T-helper 9 cell (primary cell): ENCODE results near the gene NCAPD3.
A peak's percentile ranks its signal among the peaks of the same experiment; 100 is the strongest.
"Not testable (repeated sequence)": the region's sequence is repeated elsewhere in the genome, so short reads cannot be mapped to it uniquely, and the experiment has no call there.

ENCODE experiments used
- DNase-seq: peaks from one replicate; pipeline ENCODE4 v3.0.0-alpha.2; 2020
- total RNA-seq, 2 donors: gene quantifications; one replicate each; lab custom pipeline; 2026; lab: John Stamatoyannopoulos, UW

The NCAPD3 gene, protein sequence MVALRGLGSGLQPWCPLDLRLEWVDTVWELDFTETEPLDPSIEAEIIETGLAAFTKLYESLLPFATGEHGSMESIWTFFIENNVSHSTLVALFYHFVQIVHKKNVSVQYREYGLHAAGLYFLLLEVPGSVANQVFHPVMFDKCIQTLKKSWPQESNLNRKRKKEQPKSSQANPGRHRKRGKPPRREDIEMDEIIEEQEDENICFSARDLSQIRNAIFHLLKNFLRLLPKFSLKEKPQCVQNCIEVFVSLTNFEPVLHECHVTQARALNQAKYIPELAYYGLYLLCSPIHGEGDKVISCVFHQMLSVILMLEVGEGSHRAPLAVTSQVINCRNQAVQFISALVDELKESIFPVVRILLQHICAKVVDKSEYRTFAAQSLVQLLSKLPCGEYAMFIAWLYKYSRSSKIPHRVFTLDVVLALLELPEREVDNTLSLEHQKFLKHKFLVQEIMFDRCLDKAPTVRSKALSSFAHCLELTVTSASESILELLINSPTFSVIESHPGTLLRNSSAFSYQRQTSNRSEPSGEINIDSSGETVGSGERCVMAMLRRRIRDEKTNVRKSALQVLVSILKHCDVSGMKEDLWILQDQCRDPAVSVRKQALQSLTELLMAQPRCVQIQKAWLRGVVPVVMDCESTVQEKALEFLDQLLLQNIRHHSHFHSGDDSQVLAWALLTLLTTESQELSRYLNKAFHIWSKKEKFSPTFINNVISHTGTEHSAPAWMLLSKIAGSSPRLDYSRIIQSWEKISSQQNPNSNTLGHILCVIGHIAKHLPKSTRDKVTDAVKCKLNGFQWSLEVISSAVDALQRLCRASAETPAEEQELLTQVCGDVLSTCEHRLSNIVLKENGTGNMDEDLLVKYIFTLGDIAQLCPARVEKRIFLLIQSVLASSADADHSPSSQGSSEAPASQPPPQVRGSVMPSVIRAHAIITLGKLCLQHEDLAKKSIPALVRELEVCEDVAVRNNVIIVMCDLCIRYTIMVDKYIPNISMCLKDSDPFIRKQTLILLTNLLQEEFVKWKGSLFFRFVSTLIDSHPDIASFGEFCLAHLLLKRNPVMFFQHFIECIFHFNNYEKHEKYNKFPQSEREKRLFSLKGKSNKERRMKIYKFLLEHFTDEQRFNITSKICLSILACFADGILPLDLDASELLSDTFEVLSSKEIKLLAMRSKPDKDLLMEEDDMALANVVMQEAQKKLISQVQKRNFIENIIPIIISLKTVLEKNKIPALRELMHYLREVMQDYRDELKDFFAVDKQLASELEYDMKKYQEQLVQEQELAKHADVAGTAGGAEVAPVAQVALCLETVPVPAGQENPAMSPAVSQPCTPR (N-terminal part only)
- total RNA-seq, result 44.6 to 60.0 reads per million in 2 donors

DNA sequence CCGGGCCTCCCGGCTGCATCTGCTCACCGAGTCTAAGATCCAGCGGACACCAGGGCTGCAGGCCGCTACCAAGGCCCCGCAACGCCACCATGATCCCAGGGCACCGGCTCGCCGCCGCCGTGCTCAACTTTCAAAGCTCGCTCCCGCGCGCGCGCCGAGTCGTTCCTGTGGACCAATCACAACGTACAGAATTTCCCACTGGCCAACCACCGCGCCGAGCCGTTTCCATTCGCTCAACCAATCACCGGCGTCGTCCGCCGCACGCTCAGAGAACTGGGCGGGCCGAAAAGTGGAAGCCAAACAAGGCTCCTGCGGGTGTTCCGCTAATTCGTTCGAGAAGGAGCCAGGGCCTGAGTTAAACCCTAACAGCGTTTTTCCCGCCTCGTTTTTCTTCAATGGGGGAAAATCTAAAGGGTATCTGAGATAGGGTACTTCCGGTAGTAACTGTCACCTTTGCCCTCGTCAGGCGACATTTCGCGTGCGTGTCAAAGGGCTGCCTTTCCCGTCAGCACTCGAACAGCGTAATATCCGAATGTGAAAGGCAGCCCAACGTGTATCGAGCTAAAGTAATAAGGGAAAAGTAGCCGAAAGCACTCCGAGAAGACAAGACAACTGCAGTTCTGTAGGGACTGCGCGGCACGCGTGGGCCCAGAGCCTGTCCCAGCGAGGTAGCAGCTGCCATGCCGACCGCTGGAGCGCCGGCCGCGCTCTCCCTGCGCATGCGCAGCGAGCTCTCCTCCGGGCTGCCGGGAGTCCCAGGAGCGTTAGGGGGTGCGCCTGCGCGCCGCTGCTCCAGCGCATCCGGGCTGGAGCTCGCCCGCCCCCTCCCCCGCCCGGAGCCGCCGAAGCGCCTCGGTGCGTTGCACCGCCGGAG is at the start of gene NCAPD3, which contains the start of gene VPS26B:
Gene NCAPD3, minus strand, starts transcription at position 132 of the 874 bp plus-strand sequence. Its CDS starts 41 bp downstream, at position 91.
Gene VPS26B, plus strand, starts transcription at position 836 of the 874 bp plus-strand sequence. CDS start 452 bp downstream, outside the sequence.
- DNase-seq, result peak; percentile 94

DNA sequence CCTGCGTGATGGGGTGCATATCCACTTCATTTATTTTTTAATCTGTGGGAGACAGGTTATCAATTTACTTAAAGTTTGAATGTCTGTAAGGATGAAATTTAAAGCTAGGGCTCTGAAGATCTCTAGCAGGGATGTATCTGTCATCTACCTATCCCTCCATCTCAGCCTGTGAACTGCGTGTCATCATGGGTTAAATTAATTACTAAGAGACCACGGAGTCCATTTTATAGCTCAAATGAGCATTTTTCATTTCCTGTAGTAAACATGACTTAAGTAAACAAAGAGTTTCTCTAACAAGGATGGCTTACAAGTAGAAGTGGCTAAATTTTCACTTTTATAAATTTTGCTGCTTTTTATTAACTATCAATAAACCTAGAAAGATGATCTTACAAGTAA is 49.5 kb upstream of the NCAPD3 start:
- DNase-seq, result no peak

DNA sequence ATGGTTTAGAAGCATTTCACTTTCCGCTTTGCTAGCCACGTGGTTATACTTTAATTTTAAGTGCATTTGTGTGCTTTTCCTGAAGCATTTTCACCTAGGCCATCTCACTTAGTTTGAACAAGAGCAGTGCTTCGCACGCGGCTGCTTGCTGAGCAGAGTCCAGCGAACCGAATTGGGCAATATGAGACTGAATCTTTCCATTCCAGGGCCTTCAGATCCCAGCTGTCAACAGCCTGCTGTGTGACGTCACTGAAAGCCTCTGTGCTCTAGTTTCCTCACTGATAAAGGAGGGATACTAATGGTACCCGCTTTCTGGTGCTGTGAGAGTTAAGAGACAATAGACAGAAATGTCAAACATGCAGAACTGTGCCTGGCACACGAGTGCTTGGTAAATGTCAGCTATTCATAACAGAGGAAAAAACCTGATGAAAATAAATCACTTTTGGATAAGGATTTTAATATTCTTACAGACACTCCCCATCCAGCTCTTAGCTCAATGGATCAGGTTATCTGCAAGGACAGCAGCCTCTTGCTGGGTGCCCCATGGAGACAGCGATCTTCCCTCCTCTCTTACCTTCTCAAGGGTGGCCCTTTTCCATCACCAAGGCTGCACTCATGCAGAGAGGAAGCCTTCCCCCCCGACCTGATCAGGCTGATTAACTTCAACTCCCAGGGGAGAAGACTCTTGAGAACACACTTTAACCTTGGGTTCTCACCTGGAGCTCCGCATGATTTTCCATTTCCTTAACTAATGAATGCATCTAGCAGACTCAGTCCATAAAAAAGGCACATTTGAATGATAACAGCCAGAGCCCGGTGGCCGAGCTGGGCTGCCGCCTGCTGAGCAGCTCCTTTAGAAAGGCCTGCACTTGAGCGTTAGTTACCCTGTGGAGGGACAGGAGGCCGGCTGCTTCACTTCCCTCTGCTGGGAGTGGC is 48.9 kb upstream of the NCAPD3 start:
- DNase-seq, result no peak

DNA sequence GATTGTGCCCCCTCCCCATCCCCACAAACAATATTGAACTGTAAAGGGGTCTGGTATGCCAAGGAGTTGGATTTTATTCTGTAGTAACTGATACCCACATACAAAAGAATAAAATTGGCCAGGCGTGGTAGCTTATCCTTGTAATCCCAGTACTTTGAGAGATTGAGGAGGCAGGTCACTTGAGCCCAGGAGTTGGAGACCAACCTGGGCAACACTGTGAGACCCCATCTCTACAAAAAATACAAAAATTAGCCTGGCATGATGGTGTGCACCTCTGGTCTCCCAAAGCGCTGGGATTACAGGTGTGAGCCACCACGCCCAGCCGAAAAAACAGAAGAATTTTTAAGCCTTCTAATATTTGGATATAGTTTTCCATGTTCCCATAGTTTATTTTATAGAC is 48.2 kb upstream of the NCAPD3 start:
- DNase-seq, result no peak

DNA sequence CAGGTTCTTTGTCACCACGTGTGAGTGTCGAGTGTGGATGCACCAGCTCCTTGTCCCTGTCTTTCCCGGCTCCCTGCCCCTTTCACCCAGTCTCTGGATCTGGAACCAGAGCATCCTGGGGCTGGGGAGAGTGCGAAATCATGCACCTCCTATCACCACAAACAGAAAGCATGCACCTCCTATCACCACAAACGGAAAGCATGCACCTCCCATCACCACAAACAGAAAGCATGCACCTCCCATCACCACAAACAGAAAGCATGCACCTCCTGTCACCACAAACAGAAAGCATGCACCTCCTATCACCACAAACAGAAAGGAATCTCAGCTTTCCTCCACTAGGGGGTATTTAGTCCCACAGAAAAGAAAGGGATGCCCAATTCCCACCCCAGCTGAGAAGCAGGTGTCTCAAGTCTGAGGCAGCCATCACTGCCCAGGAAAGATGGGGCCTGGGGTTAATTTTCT is 46.5 kb upstream of the NCAPD3 start:
- DNase-seq, result no peak

DNA sequence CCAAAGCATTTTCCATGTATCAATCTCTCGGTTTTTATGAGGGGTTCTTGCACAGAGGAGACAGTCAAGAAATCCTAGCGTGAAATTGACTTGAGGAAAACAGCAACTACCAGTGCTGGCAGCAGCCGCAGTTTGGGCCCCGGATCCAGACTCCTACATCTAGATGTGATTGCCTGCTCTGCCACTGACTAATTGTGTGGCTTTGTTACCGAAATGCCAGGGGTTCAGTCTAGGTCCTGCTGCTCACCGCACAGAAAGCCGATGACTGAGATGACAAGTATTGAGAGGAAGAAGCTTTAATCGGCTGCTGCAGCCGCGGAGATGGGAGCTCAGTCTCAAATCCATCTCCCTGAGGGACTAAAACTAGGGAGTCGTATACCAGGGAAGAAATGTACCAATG is 44.2 kb upstream of the NCAPD3 start:
- DNase-seq, result no peak

DNA sequence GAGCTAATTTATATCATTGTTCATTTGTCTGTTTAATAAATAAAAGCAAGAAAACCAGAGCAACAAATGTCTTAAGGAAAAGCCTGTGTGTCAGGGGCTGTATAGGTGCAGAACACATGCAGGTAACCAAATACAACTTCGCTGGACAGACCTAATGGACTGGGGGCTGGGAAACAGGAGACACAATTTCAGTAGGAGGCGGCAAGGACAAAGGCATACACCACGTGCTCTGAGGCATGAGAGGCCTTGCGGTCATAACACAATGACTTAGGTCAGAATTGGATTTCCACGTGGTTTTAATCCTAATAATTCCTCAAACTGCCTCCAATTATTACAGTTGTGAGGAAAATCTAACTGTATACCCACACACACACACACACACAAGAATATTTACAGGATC is 43.7 kb upstream of the NCAPD3 start:
- no peak for DNase-seq

DNA sequence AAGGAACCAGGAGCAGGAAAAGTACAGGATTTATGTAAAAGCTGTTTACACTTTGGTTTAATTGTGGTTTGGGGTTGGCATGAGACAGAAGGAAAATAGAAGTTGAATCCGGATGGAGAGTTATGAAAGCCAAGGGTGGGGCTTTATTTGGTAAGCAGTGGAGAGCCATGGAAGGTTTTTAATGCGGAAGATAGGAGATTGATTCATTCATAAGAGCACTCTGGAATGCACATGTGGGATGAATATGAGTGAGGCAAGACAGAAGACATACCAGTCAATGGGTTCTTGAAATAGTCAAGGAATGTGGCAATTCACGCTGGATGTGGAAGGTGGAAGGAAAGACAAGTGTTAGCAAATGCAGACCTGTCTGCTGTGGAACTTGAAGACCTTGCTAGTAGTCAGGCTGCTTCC is 43.1 kb upstream of the NCAPD3 start:
- DNase-seq, result no peak

DNA sequence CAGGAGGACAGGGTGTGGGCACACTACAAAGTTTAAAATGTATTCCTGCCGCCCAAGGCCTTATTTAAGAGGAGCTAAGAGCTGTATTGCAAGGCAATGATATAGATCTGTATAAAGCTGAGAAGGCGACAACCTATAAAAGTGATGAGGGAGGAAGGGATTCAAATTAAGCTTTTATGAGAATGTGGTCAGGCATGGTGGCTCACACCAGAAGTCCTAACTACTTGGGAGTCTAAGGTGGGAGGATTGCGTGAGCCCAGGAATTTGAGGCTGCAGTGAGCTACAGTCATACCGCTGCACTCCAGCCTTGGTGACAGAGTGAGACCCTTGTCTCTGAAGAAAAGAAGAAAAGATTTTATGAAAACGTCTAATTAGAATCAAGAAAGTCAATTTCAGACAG is 42.7 kb upstream of the NCAPD3 start:
- DNase-seq, result no peak

DNA sequence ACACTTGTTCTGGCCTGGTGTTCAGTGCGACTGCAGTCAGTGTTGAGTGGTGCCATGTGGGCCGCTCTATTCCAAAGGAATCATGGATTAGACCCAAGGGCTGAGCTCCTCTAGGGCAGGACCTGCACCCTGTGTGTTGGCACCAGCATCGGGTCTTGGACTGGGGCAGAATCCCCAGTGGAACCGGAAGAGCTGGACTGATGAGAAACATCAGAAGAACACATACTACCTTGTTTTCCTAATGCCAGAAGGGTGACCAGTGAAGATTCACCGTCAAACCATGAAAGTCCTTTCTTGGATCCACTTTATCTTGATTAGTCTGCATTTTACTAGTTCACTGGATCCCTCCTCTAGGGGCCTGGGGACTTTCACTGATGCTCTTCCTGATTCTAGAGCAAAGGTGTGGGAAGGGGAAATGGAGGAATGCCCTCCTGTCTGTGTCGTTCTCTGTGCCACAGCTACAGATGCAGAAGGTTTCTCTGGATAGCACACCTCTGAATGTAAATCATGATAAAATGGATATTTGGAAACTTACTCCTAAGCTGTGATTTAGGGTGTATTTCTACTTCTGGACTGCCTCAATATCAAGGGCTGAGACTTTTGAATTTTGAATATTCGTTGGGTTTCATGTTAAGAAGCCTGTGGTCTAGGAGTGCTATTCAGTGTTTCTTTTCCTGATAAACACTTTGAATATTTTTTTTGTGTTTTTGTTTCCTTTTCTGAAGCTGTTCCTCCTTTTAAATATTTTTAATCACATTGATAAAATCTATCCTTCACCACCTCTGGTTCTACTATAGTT is 41.4 kb upstream of the NCAPD3 start:
- no peak for DNase-seq

DNA sequence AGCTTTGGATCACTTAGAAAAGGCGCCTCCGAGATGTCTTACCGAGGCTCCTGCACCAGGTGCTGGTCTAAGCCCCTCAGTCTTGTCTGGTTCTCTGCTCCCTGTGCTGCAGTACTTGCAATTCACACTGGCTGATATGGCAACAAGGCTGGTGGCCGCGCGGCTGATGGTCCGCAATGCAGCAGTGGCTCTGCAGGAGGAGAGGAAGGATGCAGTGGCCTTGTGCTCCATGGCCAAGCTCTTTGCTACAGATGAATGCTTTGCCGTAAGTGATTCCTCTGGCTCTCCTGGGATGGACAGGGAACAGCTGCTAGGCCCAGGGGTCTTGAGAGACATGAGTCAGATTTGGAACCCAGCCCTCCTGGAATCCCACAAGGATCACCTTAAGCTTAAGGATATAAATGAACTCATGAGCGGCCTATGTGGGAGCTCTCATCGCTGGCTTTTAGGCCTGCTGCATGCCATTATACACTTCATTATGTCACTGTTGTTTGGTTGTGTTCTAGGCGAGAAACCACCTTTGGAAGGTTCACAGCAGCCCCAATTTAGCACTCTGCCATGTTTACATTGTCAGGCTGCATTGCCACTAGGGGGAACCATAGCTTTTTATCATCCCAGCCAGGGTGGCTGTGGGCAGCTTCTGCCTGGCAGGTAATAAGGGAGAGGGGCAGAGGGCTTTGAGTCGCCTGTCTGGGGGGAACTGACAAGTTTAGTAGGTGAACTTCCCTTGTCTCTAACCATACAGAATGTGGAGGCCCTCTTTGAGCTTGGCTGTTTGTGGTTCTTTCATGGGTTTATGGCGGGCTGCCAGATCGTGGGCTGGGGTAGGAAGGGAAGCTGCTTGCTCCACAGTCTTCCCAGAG is 38.1 kb upstream of the NCAPD3 start:
- no peak for DNase-seq

DNA sequence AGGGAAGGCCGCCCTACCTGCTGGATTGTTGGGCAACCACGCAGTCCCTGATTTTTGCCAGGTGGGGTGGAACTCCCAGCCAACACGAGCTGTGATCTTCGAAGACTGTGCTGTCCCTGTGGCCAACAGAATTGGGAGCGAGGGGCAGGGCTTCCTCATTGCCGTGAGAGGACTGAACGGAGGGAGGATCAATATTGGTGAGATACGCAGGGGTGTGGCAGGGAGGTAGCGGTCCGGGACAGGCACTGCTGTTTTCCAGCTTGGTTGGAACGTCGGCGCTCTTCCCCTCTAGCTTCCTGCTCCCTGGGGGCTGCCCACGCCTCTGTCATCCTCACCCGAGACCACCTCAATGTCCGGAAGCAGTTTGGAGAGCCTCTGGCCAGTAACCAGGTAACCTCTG is 37.2 kb upstream of the NCAPD3 start:
- DNase-seq, result no peak

DNA sequence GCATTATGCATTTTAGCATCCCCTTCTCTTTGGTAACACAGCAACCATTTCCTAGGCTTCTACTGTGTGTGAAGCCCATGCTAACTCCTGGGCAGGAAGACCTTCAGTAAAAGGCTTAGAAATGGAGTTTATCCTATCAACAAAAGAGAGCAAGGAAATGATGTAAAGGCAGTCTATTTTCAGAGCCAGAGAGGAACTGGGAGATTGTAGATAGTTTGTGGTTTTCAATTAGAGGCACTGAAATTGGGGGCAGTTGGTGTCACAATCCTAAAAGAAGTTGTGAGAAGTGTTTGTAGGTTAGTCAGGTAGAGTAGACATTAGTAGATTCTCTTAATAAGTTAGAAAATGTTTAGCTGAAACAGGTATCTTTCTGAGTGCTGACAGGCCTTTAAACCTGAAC is 36.7 kb upstream of the NCAPD3 start:
- no peak for DNase-seq

DNA sequence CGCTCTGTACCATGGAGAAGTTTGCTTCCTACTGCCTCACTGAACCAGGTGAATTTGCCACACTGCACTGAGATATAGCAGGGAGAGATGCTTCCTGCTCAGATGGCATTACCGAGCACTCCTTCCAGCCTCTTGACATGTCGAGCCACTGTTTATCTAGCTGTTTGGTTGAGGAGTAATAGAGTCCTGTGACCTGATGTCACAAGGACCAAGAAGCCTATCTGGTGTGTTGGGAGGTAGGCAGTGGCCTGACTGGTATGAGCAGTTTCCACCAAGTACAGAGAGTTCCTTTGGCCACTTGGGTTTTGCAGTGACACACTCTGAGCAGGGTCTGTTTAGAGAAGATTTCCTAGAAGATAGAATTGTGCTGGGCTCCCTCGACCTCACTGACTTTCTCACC is 34.8 kb upstream of the NCAPD3 start:
- DNase-seq, result no peak

DNA sequence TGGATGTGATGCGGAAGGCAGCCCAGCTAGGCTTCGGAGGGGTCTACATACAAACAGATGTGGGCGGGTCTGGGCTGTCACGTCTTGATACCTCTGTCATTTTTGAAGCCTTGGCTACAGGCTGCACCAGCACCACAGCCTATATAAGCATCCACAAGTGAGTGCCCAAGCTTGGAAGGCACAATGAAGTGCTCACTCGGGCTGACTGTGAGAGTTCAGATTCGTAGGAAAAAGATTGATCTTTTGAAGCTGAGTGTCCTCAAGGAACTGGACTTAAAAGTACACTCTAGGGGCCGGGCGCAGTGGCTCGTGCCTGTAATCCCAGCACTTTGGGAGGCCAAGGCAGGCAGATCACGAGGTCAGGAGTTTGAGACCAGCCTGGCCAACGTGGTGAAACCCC is 33.3 kb upstream of the NCAPD3 start:
- DNase-seq, result no peak

DNA sequence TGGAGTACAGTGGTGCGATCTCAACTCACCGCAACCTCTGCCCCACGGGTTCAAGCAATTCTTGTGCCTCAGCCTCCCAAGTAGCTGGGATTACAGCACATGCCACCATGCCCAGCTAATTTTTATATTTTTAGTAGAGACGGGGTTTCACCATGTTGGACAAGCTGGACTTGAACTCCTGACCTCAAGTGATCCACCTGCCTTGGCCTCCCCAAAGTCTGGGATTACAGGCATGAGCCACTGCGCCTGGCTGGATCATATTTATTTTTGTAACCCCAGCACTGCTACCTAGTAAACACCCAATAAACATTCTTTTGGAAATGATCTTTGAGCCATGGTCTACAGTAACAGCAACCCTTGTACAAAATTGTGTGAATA is 31.4 kb upstream of the NCAPD3 start:
- DNase-seq, result not testable (repeated sequence)

DNA sequence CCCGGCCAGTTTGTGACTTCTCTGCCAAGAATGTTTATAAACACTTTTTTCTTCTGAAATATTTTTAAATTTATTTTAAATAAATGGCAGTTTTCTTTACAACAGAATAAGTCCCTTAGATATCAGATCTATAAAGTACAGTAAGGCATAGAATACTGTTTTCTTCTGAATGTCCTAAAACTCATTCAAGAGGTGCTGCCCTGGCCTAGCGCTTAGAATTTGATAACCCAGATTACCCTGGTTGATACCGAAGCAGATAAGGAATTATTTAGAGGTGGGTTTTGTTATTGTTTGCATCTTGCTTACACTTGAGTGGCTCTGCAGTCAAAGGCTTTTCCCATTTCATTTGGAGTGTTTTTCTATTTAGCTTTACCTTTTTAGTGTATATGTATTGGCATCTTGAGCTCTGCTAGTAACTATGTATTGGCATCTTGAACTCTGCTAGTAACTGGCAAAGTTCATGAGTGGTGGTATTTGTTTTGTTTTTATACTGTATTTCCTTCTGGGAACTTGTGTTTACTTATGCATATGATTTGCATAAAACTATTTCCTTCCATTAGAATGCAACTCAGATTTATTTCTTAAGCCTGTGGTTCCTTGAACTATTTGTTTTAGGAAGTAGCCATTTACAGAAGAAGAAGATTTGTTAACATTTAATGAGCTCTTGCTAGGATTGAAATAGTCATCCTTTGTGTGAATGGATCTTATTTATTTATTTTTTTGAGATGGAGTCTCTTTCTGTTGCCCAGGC is 30.8 kb upstream of the NCAPD3 start:
- DNase-seq, result no peak
